NT2/D1 (cell line): ENCODE measurements around the gene PDK1.
"Not testable (repeated sequence)": the region's sequence is repeated elsewhere in the genome, so short reads cannot be mapped to it uniquely, and the experiment has no call there.

Source experiments
- SUZ12 ChIP-seq: IDR thresholded peaks from 2 replicates; pipeline ENCODE4 v1.6.1; 2011; ENCODE audit not compliant: insufficient read length, insufficient read depth; ENCODE audit errors: extremely low read depth
- YY1 ChIP-seq: IDR thresholded peaks from 2 replicates; pipeline ENCODE4 v1.6.1; 2011; ENCODE audit not compliant: insufficient read length, insufficient read depth

- TF ChIP-seq SUZ12, YY1: not testable (repeated sequence)
Observed at GRCh38 chr2:172591386-172591785, 35.5 kb downstream of the PDK1 start.
